Natural killer cell treated with Interleukin-12 subunit alpha and Interleukin-12 subunit beta and Interleukin-15 and Interleukin-18, amount 100 ng/mL, for 72 hours (primary cell): Measurements from ENCODE around the gene KCNQ4. TPM values are rescaled to one million over a fixed set of nuclear protein-coding genes. Genes with fewer than 3 reads are reported as not detected.

Source experiments
- ATAC-seq, 2 donors: fragments of 150-1000 bp; cut with Tn5 transposase in 1 of 2; sonication (Bioruptor Pico), chemical (Tn5 transposase) in 1 of 2; 2 replicates each; pipeline ENCODE4 v1.10.0; 2021
- DNase-seq: peaks from one replicate; pipeline ENCODE4 v3.0.0; 2022; ENCODE audit warnings: low spot score
- H3K27ac Mint-ChIP-seq, 2 donors: 1 replicate in 1 of 2; 2 replicates in 1 of 2; pipeline ENCODE4 v1.8.0; 2022; ENCODE audit warnings: mixed read lengths in 2 of 2, mild to moderate bottlenecking in 1 of 2, moderate library complexity in 1 of 2
- H3K27me3 Mint-ChIP-seq, 2 donors: 1 replicate in 1 of 2; 2 replicates in 1 of 2; pipeline ENCODE4 v1.8.0; 2022; ENCODE audit warnings: mixed read lengths in 2 of 2
- H3K36me3 Mint-ChIP-seq: one replicate; pipeline ENCODE4 v1.8.0; 2022; ENCODE audit warnings: mixed read lengths
- H3K4me1 Mint-ChIP-seq, 2 donors: 1 replicate in 1 of 2; 2 replicates in 1 of 2; pipeline ENCODE4 v1.8.0; 2022; ENCODE audit warnings: low read depth in 2 of 2, mixed read lengths in 2 of 2, mild to moderate bottlenecking in 1 of 2
- H3K4me3 Mint-ChIP-seq: one replicate; pipeline ENCODE4 v1.8.0; 2022; ENCODE audit warnings: mixed read lengths
- H3K9me3 Mint-ChIP-seq: 2 replicates; pipeline ENCODE4 v1.8.0; 2022; ENCODE audit warnings: mixed read lengths
- total RNA-seq, 2 donors: library from RNA; stranded (reverse); gene quantifications; one replicate each; pipeline ENCODE4 v1.2.3, GENCODE V29; 2022

Gene KCNQ4
- total RNA-seq, 2 donors from 2014 or later = 0.24 to 0.56 TPM

GRCh38 chr1:40831001-40831732, 47.6 kb downstream of the KCNQ4 start:
- no peaks in the 10 kb centered on the region for H3K9me3 Mint-ChIP-seq
- H3K27me3 Mint-ChIP-seq = no peaks in the 10 kb centered on the region
- no peak overlapping the region for H3K4me3 Mint-ChIP-seq
- H3K4me1 Mint-ChIP-seq = peaks cover 1 to 5% of the 10 kb centered on the region in 2 donors
- ATAC-seq (no peak), DNase-seq (no peak)
- H3K27ac Mint-ChIP-seq = no peak overlapping the region
- no peaks in the 10 kb centered on the region for H3K36me3 Mint-ChIP-seq

- H3K27ac Mint-ChIP-seq = no peak overlapping the region
- no peaks in the 10 kb centered on the region for H3K36me3 Mint-ChIP-seq
- no peaks in the 10 kb centered on the region for H3K9me3 Mint-ChIP-seq
- no peaks in the 10 kb centered on the region for H3K4me1 Mint-ChIP-seq
- H3K27me3 Mint-ChIP-seq = no peaks in the 10 kb centered on the region
- ATAC-seq = no peak
- H3K4me3 Mint-ChIP-seq = no peak overlapping the region
- no peak for DNase-seq
These were observed 50.4 kb downstream of the KCNQ4 start for GRCh38 chr1:40833979-40834378.

- Mint-ChIP-seq H3K9me3 (no peaks in the 10 kb centered on the region), H3K27me3 (no peaks in the 10 kb centered on the region), H3K4me1 (no peaks in the 10 kb centered on the region), H3K27ac (no peak overlapping the region), H3K36me3 (no peaks in the 10 kb centered on the region), H3K4me3 (no peak overlapping the region)
- no peak for DNase-seq
- no peak for ATAC-seq
These were observed 51.5 kb downstream of the KCNQ4 start for GRCh38 chr1:40834968-40835545.

GRCh38 chr1:40836283-40836682, 52.7 kb downstream of the KCNQ4 start:
- DNase-seq (no peak), ATAC-seq (no peak)
- Mint-ChIP-seq H3K9me3 (no peaks in the 10 kb centered on the region), H3K4me3 (no peak overlapping the region), H3K27ac (no peak overlapping the region), H3K4me1 (peaks cover 5 to 7% of the 10 kb centered on the region in 2 donors), H3K36me3 (no peaks in the 10 kb centered on the region), H3K27me3 (no peaks in the 10 kb centered on the region)

GRCh38 chr1:40837601-40838000, 54.0 kb downstream of the KCNQ4 start:
- no peak overlapping the region for H3K27ac Mint-ChIP-seq
- H3K36me3 Mint-ChIP-seq = peaks cover 5% of the 10 kb centered on the region
- no peaks in the 10 kb centered on the region for H3K27me3 Mint-ChIP-seq
- DNase-seq = no peak
- H3K4me3 Mint-ChIP-seq = no peak overlapping the region
- no peaks in the 10 kb centered on the region for H3K9me3 Mint-ChIP-seq
- H3K4me1 Mint-ChIP-seq = peaks cover 5 to 7% of the 10 kb centered on the region in 2 donors
- no peak for ATAC-seq

GRCh38 chr1:40838045-40838979, 54.7 kb downstream of the KCNQ4 start:
- peaks cover 5% of the 10 kb centered on the region for H3K36me3 Mint-ChIP-seq
- no peak for DNase-seq
- H3K4me1 Mint-ChIP-seq = peaks cover 5 to 7% of the 10 kb centered on the region in 2 donors
- H3K27ac Mint-ChIP-seq = no peak overlapping the region
- no peaks in the 10 kb centered on the region for H3K27me3 Mint-ChIP-seq
- H3K4me3 Mint-ChIP-seq = no peak overlapping the region
- H3K9me3 Mint-ChIP-seq = no peaks in the 10 kb centered on the region
- ATAC-seq = peak in 1 of 2 donors; percentile 17

- no peak for DNase-seq
- H3K4me3 Mint-ChIP-seq = no peak overlapping the region
- no peak for ATAC-seq
- peaks cover 5% of the 10 kb centered on the region for H3K36me3 Mint-ChIP-seq
- H3K27ac Mint-ChIP-seq = no peak overlapping the region
- no peaks in the 10 kb centered on the region for H3K27me3 Mint-ChIP-seq
- no peaks in the 10 kb centered on the region for H3K9me3 Mint-ChIP-seq
- peaks cover 5 to 7% of the 10 kb centered on the region in 2 donors for H3K4me1 Mint-ChIP-seq
These were observed 55.7 kb downstream of the KCNQ4 start for GRCh38 chr1:40838980-40839942.

GRCh38 chr1:40839943-40840335, 56.4 kb downstream of the KCNQ4 start:
- no peak for DNase-seq
- H3K27me3 Mint-ChIP-seq = no peaks in the 10 kb centered on the region
- H3K9me3 Mint-ChIP-seq = no peaks in the 10 kb centered on the region
- no peak overlapping the region for H3K4me3 Mint-ChIP-seq
- peaks cover 7 to 8% of the 10 kb centered on the region in 2 donors for H3K4me1 Mint-ChIP-seq
- ATAC-seq = no peak
- no peak overlapping the region for H3K27ac Mint-ChIP-seq
- peaks cover 5% of the 10 kb centered on the region for H3K36me3 Mint-ChIP-seq

- Mint-ChIP-seq H3K9me3 (no peaks in the 10 kb centered on the region), H3K27ac (no peak overlapping the region), H3K36me3 (peaks cover 5% of the 10 kb centered on the region), H3K4me1 (peaks cover 12 to 15% of the 10 kb centered on the region in 2 donors), H3K4me3 (no peak overlapping the region), H3K27me3 (no peaks in the 10 kb centered on the region)
- ATAC-seq (no peak), DNase-seq (no peak)
These were observed 57.1 kb downstream of the KCNQ4 start for GRCh38 chr1:40840526-40841323.

GRCh38 chr1:40841602-40842001, 58.0 kb downstream of the KCNQ4 start:
- no peak overlapping the region for H3K4me3 Mint-ChIP-seq
- H3K27ac Mint-ChIP-seq = no peak overlapping the region
- DNase-seq (no peak), ATAC-seq (no peak)
- no peaks in the 10 kb centered on the region for H3K9me3 Mint-ChIP-seq
- H3K36me3 Mint-ChIP-seq = peaks cover 5% of the 10 kb centered on the region
- H3K27me3 Mint-ChIP-seq = no peaks in the 10 kb centered on the region
- peaks cover 12 to 17% of the 10 kb centered on the region in 2 donors for H3K4me1 Mint-ChIP-seq

- Mint-ChIP-seq H3K36me3 (peaks cover 5% of the 10 kb centered on the region), H3K4me3 (no peak overlapping the region), H3K27me3 (no peaks in the 10 kb centered on the region), H3K9me3 (no peaks in the 10 kb centered on the region), H3K27ac (no peak overlapping the region), H3K4me1 (peaks cover 12 to 17% of the 10 kb centered on the region in 2 donors)
- ATAC-seq = no peak
- DNase-seq = no peak
These were observed 58.6 kb downstream of the KCNQ4 start for GRCh38 chr1:40842207-40842606.

GRCh38 chr1:40842691-40843090, 59.1 kb downstream of the KCNQ4 start:
- H3K4me1 Mint-ChIP-seq = peaks cover 12 to 17% of the 10 kb centered on the region in 2 donors
- H3K4me3 Mint-ChIP-seq = no peak overlapping the region
- no peaks in the 10 kb centered on the region for H3K9me3 Mint-ChIP-seq
- ATAC-seq (no peak), DNase-seq (no peak)
- no peaks in the 10 kb centered on the region for H3K27me3 Mint-ChIP-seq
- H3K36me3 Mint-ChIP-seq = peaks cover 5% of the 10 kb centered on the region
- no peak overlapping the region for H3K27ac Mint-ChIP-seq
